NCI-H1436 treated with DMSO at 0.1 percent for 48 hours (cell line): ENCODE data around the gene GRM8.

Experiments used
- DNase-seq: peaks from one replicate; lab custom pipeline; 2025; lab: John Stamatoyannopoulos, UW

The GRM8 gene

DNA sequence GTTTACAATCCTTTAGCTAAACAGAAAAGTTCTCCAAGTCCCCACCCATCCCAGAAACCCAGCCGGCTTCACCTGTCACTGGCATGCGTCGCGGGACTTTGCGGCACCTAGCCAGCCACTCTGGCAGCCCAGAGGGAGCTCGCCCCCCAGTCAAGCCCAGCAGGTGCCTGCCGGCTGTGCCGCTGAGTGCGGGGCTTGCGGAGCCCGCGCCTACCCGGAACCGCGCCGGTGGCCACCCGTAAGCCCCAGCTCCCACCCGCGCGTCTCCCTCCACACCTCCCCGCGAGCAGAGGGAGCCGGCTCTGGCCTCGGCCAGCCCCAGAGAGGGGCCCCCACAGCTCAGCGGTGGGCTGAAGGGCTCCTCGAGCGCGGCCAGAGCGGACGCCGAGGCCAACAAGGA lies 446.1 kb downstream of the GRM8 start:
- no peak for DNase-seq

DNA sequence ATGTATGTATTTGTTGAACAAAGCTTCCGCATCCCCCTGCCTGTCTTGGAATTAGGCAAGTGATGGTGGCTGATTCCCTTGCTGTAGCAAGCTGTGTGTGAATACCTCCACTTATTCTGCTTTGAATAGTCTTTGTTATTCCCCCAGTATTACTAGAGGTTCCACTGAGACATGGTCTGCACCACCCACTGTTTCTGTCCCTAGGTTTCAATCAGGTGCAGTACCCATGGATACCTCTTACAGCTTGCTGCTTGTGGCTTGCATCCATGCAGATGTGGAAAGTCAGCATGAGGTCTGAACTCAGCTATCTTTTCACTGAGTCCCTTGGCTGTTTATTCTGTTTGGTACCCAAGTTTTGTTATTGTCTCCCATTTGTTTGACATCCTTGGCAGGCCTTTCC lies 447.4 kb downstream of the GRM8 start:
- DNase-seq: no peak

DNA sequence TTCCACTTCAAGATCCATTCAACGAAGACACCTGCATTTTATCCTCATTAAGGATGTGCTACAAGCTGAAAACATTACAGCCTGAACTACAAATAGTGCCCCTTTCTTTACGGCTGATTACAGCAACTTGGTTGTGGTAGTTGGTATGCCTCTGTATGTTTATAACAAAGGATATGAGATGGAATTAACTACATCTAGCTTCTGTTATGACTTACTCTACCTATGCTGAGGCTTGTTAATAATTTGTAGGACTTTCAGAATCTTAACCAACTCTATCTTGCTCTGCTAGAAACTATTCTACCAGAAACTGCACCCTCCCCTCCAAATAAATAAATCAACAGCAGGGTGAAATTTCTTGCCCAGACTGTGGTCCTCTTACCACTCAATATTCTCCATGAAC lies 448.1 kb downstream of the GRM8 start:
- no peak for DNase-seq

DNA sequence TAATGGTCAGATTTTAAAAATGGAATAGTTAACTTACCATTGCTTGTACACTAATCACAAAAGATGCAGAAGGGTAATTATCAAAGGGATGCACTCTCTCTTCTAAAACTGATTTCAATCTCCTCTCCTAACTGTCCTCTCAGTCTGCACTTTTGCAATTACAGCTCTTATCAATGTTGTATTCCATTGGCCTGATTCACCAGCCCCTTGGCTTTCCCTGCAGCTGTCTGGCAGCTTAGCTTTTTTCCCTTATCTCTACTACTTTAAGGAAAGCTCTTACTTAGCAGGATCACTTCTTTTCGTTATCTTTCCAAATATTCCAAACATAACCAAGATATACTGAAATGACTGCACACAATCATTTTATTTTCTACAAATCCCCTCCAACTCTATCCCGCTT lies 448.8 kb downstream of the GRM8 start:
- DNase-seq: no peak

DNA sequence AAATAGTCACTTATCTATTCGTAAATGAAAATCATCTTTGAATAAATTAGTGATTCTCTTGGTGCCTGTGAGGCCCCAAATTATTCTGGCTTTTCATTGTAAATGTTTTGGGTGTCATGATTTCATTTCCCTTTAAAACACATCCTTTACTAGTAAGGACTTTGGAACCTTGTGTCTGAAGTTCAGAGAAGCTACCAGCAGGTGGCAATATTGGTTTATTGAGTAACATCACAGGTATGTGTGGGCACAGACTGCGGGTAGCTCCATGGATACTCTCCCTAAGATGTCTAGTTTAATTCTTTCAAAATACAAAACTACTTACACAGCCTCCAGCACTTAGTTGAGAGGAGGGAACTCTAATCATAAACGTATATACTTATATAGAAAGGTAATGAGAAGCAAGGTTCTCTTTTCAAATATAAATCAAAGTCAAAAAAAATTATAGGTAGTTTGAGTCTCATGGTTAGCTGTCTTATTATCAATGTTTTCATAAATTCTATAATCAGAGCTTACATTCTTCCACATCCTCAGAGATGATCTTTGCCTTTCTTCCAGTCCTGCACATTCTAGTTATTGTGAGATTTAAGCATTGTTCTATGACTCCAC lies 449.6 kb downstream of the GRM8 start:
- no peak for DNase-seq

DNA sequence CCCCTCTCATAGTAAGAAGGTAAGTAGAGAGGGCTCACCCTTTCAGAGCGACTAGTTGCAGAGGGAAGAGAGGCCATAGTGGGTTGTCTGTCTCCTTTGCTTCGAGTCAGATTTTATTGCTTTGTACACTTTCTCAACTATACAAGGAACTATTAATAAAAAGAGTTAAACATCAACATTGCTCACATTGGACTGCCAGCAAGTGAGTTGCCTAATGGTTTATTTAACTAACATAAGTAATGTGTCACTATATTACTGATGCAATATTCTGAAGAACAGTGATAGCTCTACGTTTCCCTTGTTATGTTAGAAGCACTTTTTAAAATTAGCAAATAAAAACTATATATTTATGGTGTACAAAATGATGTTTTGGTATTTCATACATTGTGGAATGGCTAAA lies 451.0 kb downstream of the GRM8 start:
- no peak for DNase-seq

DNA sequence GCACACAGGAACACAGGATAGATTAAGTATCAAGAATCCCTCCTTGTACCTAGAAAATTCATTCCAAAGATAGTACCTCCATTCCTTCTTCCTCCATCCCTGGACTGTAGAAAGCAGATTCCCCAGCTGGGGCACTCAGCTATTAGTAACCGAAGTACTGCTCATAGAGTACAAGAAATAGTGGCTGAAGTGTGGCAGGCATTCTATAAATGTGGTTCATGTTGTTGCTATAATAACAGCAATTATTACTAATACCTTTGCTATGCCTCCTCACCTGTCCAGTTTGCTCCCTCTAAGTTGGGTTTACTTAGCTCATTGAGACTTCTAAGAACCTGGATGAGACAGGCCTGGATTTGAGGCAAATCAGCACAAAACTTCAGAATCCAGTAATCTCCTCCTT lies 453.2 kb downstream of the GRM8 start:
- DNase-seq: no peak

DNA sequence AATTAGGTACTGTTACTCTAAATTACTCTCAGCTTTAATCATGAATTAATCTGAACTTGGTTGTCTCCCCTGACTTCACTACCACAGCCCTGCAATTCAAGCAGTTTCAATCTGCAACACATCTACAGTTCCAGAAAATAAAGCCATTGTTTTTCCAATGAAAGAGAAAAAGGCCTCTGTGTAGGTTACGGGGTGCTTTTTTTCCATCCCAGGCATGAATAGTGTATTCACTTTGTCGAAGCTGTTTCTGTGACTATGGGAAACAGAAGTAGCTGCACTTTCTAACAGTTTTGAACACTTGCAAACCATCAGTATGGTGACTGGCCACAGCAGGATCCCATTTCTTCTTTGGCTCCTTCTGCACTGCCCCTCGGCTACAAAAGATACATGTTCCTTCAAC lies 460.2 kb downstream of the GRM8 start:
- no peak for DNase-seq

DNA sequence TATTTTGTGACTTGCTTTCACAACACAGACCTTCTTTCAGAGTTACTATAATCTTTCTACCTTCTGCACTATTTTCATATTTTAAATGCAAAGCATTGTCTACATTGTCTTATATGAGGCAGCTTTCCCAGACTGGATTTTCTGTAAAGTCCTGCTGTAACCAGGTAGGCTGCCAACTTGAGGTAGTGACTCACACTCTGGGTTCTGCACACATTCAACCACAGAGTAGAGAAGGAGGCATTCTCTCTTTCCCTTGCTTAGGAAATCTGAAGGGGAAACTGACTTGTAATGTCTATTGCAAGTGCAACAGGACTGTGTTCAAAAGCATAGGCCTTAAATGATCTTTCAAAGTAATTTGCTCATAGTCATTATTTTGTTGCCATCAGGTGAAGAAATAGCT lies 461.4 kb downstream of the GRM8 start:
- no peak for DNase-seq

DNA sequence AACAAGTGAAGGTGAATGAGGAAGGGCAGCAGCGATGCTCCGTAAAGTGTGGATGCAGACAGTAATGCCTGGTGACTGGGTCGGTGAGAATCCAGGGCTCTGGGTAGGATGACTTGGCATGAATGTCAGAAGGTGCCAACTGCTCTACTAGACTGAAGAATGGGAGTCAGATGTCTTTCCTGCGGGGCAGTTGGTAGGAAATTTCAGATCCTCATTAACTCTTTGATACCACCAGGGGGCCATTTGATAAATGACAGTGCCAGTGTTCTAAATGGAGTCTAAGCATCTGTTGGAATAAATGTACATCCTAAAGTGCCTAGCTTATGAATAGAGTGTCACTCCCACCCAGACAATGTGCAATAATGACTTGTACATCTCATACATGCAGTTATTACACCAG lies 462.0 kb downstream of the GRM8 start:
- DNase-seq: peak; percentile 52

DNA sequence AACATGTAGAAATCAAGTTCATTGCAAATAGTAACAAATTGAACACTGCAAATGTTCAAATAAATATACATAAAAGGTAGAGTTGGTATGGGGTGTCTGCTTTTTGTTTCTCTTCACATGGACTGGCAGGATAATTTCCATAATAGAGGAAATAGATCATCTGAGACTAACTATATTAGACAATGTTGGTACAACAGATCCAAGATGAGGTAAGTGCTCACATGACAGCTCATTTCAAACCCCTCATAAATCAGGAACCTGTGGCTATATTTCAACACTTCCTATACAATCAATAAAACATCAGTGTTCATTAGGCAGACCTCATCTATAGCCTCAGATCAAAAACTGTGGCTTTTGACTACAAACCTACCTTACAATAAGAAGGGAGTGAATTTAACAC lies 469.1 kb downstream of the GRM8 start:
- DNase-seq: no peak

DNA sequence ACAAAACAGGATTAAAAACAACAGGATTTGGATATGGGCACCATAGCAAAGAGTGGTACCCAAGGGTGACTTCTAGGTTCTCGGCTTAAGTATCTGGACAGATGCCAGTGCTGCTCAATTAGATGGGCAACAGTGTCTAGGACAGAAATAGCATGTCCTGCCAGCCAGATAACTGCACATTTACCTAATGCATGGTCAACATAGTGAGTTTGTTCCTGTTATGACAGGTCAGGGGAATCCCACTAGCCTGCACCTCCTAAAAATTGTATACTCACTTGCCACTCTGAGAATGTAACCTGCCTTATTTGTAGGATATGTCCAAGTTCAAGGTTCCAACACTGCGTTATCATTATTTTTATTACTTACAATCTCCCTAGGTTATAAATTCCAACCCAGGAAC lies 471.7 kb downstream of the GRM8 start:
- no peak for DNase-seq

DNA sequence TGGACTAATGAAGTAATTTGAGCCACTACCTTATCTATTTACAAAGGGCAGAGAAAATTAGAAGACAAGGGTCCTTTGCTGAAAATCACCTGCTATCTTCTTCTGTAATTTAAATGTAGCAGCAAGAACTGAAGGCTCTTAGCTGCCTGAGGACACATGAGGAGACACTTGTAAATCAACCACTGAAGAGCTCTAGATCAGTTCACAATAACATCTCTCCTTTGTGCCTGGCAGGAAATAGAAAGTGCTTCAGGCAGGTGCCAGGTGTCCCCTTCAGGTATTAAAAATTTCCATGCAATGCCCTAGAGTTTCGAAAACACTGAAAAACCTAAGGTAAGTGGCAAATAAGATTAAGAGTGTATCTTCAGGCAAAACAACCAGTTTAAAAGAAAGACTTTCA lies 474.6 kb downstream of the GRM8 start:
- peak; percentile 100 for DNase-seq

DNA sequence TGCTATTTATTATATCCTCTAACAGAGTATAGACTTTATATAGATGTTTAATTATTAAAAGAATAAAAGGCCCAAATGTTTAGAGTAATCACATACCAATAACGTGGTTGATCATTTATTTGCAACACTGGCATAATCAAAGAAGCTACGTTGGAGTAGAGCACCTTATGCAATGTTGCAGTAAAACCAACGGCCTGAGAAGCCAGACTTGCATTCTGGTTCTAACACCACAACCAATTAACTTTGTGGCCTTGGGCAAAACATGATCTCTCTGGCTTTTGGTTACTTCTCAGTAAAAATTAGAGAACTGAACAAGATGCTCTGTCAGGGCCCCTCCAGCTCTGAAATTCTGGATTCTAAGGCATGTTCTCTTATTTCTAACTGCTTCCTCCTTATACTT lies 476.2 kb downstream of the GRM8 start:
- DNase-seq: no peak

DNA sequence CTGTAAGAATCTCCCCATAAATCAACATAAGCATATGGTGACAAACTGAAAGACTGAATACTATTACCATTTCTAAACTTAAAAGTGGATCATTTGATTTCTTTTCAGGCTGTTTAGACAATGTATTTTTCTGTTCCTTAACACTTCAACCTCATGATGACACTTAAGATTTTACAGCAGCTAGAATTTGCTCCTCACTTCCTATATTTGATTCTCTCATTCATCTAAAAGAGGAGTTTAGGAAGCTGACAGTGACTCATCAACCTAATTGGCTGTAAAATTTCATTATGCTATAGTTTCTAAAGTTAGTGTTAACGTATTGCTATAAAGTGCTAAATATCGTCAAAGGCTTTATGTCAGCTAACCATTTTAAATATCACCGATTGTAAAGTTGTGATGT lies 478.7 kb downstream of the GRM8 start:
- no peak for DNase-seq

DNA sequence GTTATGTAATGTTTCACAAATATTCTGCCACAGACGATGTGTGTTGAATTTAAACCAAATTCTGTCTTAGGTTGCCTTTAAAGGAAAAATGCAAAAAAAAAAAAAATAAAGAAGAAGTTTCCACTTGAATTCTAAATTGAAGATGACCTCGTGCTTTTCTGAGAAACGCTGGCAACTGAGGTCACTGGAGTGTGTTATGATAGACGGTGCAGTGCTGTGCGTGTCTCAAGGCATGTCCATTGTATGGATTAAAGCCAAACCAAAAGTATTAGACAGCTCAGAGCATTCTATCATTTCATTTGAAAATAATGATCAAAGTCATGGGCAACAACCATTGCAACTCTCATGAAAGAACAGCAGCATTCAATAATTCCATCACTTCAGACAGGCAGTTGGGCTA lies 483.9 kb downstream of the GRM8 start:
- DNase-seq: no peak

DNA sequence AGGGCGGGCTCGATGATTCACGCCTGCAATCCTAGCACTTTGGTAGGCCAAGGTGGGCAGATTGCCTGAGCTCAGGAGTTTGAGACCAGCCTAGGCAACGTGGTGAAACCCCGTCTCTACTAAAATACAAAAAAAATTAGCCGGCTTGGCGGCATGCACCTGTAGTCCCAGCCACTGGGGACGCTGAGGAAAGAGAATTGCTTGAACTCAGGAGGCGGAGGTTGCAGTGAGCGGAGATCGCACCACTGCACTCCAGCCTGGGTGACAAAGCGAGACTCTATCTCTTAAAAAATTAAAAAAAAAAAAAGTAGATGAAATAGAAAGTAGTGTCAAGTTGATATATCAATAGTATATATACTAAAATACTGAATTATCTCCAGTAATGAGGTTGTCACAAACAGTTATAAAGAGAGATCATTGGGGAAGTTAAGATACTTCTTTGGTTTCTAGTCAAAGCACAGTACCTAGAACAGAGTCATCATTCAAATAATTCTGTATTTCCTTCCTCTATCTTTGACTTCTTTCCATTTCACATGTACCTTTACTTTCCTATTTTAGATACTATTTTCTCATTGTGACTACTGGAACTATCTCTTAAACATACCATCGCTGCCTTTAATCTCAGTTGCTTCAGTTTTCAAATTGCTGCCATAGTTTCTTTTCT lies 491.7 kb downstream of the GRM8 start:
- DNase-seq: no peak

DNA sequence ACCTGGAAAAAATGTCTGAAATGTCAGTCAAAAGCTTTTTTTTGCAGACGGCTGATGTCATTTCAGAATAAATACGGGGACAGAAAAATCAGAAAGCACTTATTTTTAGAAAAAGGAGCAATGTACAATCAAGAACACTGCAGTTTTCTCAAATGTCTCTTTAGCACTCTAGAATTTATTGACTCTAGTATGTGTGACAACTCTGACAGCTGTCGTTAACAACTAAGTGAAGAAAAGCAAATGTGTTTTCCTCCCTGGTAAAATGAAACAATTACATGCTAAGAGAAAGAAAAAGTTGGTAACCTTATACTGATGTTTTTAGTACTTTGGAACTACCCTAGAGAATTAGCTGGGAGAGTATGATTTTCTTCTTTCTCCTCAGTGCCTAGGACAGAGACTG lies 497.4 kb downstream of the GRM8 start:
- DNase-seq: peak; percentile 44

DNA sequence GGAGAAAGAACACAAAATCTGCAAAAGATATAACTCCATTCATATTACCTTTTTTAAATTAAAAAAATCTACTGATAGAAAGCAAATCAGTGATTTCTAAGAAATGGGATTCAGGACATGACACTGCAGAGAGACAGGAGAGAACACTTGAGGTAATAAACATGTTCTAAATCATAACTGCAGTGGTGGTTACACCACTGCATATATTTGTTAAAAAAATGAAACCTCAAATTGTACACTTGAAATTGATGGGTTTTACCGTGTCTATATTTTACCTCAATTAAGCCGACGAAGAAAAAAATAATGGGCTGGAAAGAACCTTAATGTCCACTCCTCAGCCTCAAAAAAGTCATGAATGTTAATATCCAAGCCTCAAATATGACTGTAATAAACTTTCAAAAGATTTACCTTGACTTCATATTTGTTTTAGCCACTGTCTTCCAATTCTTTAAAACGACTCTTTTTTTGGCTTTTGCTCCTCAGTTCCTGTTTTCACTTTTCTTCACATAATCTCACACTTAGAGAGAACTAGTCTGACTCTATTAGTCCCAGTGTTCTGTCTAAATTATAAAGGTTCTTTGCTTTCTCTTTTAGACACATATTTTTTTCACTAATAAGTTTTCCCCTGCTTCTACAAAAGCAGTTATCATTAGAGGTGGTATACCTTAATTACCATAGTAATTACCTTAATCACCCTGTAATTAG lies 502.4 kb downstream of the GRM8 start:
- DNase-seq: no peak

DNA sequence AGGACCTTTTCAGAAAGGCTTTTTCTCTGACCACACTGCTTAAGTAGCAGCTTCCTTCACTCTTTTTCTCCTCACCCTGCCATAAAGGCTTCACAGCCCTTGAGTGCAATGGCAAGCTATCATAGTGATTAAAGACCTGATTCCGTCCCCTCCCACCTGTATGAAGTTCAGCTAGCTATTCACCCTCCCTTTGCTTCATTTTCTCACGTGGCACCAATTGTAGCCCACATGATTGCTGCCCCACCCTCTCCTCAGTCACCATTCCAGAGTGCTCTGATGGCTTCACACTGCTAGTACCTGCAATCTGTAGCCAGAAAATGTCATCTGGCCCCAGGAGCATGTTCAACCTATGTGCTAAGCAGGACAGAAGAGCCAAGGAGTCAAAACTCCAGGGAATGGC lies 523.8 kb downstream of the GRM8 start:
- no peak for DNase-seq

DNA sequence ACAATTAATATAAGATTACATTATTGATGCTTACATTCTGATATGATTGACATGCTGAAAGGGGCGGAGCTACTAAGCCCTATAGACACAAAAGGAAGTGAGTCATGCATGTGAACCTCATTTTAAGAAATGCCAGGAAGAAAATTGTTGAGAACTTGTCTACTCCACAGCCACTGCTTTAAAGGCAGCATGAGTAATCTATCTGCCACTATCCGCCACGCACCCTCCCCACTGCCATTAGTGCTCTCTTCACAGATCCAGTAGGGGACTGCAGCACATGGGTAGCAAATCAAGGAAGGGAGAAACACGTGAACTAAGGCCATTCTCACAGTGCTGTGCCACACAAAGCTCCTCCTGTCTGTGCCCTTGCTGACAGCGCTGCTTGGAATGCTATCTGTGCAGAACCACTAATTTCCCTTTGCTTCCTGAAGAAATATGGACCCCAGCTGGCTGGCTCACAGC lies 524.8 kb downstream of the GRM8 start:
- no peak for DNase-seq

DNA sequence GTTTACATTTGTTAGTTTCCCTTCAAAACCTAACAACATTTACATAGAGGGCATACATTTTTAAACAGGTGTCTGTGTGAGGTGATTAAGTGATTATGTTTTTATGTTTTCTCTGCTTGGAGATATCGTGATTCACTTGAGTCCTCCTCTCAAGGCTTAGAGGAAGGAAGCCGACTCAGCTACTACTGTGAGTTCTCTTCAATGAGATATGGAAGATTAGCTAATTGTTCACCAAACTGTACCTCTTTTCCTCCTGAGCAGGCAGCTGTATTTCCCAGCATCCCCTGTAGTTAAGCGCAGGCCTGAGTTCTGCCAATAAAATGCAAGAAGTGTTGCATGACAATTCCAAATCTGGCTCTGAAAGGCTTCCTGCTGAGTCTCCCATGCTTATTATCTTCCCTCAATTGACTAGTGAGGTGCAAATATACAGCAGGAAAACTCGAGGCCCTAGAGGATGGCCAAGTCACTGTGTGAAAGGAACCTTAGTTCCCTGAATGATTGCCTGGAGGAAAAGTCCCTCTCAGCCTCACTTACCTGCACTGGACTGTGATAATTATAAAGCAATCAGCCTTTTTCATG lies 528.7 kb downstream of the GRM8 start:
- DNase-seq: no peak

DNA sequence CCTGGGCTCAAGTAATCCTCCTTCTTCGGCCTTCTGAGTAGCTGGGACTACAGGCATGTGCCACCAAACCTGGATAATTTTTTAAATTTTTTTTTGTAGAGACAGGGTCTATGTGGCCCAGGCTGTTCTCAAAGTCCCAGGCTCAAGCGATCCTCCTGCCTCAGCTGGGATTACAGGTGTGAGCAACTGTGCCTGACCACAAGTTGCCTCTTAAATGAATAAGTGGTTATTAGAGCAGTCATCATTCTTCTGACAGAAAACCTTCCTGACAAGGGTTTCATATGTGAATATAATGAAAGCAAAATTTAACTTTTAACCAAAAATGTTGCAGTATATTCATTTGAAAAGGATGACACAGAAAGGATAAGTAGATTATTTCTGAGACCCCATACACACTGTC lies 532.5 kb downstream of the GRM8 start:
- no peak for DNase-seq
